Endothelial cell (in vitro differentiated cells): ENCODE results near the gene EIF4E3. TPM values are rescaled to one million over a fixed set of nuclear protein-coding genes. Genes with fewer than 3 reads are reported as not detected.

ENCODE experiments used
- DNase-seq: peaks from one replicate; pipeline ENCODE4 v3.0.0; 2021; ENCODE audit warnings: low spot score
- H3K27ac Mint-ChIP-seq: one replicate; pipeline ENCODE4 v1.8.0; 2021; ENCODE audit warnings: mixed read lengths, inconsistent platforms; ENCODE audit not compliant: unreplicated experiment
- H3K27me3 Mint-ChIP-seq: one replicate; pipeline ENCODE4 v1.8.0; 2021; ENCODE audit warnings: mild to moderate bottlenecking, moderate library complexity, mixed read lengths, inconsistent platforms; ENCODE audit not compliant: unreplicated experiment
- H3K36me3 Mint-ChIP-seq: one replicate; pipeline ENCODE4 v1.8.0; 2021; ENCODE audit warnings: mild to moderate bottlenecking, low read depth, mixed read lengths, inconsistent platforms; ENCODE audit not compliant: unreplicated experiment
- H3K4me1 Mint-ChIP-seq: one replicate; pipeline ENCODE4 v1.8.0; 2021; ENCODE audit warnings: mild to moderate bottlenecking, mixed read lengths, inconsistent platforms; ENCODE audit not compliant: unreplicated experiment
- H3K4me3 Mint-ChIP-seq: one replicate; pipeline ENCODE4 v1.8.0; 2021; ENCODE audit warnings: mild to moderate bottlenecking, mixed read lengths, inconsistent platforms; ENCODE audit not compliant: unreplicated experiment
- H3K9me3 Mint-ChIP-seq: one replicate; pipeline ENCODE4 v1.8.0; 2021; ENCODE audit warnings: mixed read lengths, inconsistent platforms; ENCODE audit not compliant: unreplicated experiment
- total RNA-seq: library from RNA; stranded (reverse); fragmentation: NEBNext Ultra II Directional; extraction: Animal tissue kit (Norgen Biotek cat#: 25700); gene quantifications from one replicate; pipeline ENCODE4 v1.2.1, GENCODE V29; 2021; ENCODE audit not compliant: unreplicated experiment
- TF ChIP-seq, protein P1 (sequence below): fragments of 200-600 bp; sonication (generic); IDR thresholded peaks from one replicate; pipeline ENCODE4 v1.5.0; 2021; ENCODE audit warnings: antibody characterized with exemption; ENCODE audit not compliant: unreplicated experiment

The EIF4E3 gene
- total RNA-seq, 1 donor from 2014 or later, result 5.2 TPM

DNA sequence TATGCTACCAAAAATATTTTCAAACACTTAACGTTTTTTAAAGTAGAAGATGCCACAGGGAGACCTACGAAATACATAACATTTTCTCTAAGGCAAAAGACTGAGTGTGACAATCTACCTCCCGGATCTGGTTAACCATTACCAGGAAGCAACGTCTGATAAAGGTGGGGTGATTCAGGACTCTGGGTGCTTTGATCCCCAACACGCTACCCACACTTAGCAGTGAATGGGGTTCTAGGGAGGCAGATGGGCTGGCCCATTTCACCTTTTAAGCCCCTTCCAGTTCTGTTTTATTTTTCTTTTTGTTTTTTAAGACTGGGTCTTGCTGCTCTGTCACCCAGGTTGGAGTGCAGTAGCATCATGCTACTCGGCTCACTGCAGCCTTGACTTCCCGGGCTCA lies 39.5 kb downstream of the EIF4E3 start:
- H3K9me3 Mint-ChIP-seq, result no peaks in the 10 kb centered on the region
- peaks cover 7% of the 10 kb centered on the region for H3K4me1 Mint-ChIP-seq
- H3K36me3 Mint-ChIP-seq, result no peaks in the 10 kb centered on the region
- no peak for DNase-seq
- H3K27ac Mint-ChIP-seq, result no peak overlapping the region
- peaks cover 1% of the 10 kb centered on the region for H3K27me3 Mint-ChIP-seq
- TF ChIP-seq, protein P1, sequence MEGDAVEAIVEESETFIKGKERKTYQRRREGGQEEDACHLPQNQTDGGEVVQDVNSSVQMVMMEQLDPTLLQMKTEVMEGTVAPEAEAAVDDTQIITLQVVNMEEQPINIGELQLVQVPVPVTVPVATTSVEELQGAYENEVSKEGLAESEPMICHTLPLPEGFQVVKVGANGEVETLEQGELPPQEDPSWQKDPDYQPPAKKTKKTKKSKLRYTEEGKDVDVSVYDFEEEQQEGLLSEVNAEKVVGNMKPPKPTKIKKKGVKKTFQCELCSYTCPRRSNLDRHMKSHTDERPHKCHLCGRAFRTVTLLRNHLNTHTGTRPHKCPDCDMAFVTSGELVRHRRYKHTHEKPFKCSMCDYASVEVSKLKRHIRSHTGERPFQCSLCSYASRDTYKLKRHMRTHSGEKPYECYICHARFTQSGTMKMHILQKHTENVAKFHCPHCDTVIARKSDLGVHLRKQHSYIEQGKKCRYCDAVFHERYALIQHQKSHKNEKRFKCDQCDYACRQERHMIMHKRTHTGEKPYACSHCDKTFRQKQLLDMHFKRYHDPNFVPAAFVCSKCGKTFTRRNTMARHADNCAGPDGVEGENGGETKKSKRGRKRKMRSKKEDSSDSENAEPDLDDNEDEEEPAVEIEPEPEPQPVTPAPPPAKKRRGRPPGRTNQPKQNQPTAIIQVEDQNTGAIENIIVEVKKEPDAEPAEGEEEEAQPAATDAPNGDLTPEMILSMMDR, result no peak
- H3K4me3 Mint-ChIP-seq, result no peak overlapping the region

DNA sequence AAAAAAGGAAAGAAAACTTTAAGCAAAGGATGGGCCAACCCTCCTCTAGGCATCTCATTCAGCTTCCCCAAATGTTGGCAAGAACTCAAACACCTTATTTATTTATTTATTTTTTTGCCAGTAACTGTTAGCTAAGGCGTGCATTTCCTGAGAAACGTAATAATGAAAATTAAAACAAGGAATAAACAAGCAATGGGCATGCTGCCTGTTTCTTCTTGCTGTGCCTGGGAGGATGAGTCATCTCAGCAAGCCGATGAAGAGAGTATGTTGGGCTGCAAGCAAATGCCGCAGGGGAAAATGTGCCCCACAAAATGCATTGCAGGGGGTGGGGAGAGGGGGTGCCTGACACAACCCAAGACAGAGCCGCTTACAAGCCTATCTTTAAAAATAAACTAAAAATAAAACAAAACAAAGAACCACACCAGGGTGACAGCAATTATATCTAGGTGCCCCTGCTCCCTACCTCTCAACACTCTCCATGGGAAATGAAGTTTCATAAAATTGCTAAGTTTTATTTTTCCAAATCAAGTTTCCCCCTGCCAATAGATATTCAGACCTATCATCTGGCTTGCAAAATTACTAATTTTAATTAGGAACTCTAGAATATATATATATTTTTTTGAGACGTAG lies 40.3 kb downstream of the EIF4E3 start:
- DNase-seq, result no peak
- no peak overlapping the region for H3K4me3 Mint-ChIP-seq
- H3K4me1 Mint-ChIP-seq, result peaks cover under 1% of the 10 kb centered on the region
- TF ChIP-seq, protein P1, result no peak
- H3K9me3 Mint-ChIP-seq, result no peaks in the 10 kb centered on the region
- no peaks in the 10 kb centered on the region for H3K36me3 Mint-ChIP-seq
- H3K27ac Mint-ChIP-seq, result no peak overlapping the region
- no peaks in the 10 kb centered on the region for H3K27me3 Mint-ChIP-seq

DNA sequence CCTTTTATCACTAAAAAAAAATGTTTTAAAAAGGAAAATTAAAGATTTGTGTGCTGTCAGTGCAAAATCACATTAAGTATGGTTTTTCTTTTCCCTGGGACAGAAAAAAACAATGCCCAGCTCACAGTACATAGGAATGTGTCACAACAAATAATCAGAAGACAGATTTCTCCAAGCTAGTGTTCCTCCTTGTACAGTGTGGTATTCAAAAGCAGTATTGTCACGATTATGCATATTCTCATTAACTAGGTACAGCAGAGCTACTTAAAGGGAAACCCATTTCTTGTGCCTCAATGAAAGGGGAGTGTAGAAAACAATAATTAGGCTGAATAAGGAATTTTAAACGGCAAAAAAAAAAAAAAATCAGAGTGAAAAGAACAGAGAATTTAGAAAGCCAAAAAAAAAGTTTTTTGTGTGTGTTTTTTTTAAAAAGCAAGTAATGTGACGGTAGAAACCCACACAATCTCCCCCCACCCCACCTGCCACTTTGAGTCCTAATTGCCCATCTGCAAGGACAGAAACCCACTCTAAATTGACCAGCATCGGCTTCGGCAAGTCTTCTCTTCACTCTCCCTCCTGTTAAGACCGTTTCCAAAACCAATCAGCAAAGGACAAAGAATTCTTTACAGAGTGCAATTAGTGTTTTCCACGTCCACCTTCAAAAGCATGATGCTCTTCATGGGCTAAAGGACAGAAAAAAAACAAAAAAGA lies 41.0 kb downstream of the EIF4E3 start:
- H3K27me3 Mint-ChIP-seq, result no peaks in the 10 kb centered on the region
- H3K36me3 Mint-ChIP-seq, result no peaks in the 10 kb centered on the region
- no peaks in the 10 kb centered on the region for H3K9me3 Mint-ChIP-seq
- TF ChIP-seq, protein P1, result no peak
- no peak overlapping the region for H3K27ac Mint-ChIP-seq
- H3K4me1 Mint-ChIP-seq, result no peaks in the 10 kb centered on the region
- DNase-seq, result no peak
- no peak overlapping the region for H3K4me3 Mint-ChIP-seq

DNA sequence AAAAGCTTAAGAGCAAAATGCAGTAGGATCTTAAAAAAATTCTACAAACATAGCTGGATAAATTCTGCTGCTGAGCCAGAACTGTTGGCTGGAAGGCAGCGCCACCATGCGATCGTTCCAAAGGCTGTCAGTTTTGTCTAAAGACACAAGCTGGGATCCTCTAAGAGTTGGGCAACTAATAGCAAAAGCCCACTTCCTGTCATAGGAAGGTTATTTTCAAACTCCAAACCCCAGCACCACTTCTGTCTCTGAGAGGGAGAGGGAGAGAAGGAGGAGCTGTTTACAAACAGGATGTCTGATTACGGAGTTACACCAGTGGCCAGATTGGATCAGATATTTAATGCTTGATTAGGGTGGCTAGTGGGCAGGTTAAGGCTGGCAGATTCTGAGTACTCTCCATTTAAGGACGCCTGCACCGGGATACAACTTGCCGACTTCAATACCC lies 44.0 kb downstream of the EIF4E3 start:
- DNase-seq, result peak; percentile 64
- H3K4me1 Mint-ChIP-seq, result no peaks in the 10 kb centered on the region
- no peak overlapping the region for H3K27ac Mint-ChIP-seq
- no peaks in the 10 kb centered on the region for H3K36me3 Mint-ChIP-seq
- no peak overlapping the region for H3K4me3 Mint-ChIP-seq
- TF ChIP-seq, protein P1, result peak; percentile 66
- no peaks in the 10 kb centered on the region for H3K9me3 Mint-ChIP-seq
- H3K27me3 Mint-ChIP-seq, result no peaks in the 10 kb centered on the region

DNA sequence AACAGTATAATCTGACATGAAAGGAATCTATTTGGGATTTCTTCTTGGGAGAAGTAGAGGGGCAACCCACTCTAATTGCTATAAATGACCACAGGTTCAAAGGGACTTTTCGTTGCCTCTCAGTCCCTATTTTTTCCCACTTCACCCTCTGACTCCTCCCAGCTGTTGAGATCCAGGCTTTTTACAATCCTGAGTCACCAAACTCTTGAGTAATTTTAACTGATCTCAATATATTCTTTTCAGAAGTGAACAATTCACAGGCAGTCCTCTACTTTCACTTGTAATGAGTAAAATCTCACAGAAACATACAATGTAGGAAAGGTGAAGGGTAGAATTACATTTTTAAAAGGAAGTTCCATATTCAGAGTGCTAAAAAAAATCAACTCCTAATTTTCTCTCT lies 44.6 kb downstream of the EIF4E3 start:
- Mint-ChIP-seq H3K27ac (no peak overlapping the region), H3K4me3 (no peak overlapping the region), H3K36me3 (no peaks in the 10 kb centered on the region), H3K27me3 (no peaks in the 10 kb centered on the region), H3K4me1 (no peaks in the 10 kb centered on the region), H3K9me3 (no peaks in the 10 kb centered on the region)
- TF ChIP-seq, protein P1, result no peak
- DNase-seq, result no peak
